ENCODE data around the gene ECHDC3. TPM values are rescaled to one million over a fixed set of nuclear protein-coding genes. Genes with fewer than 3 reads are reported as not detected.

Gene ECHDC3
- total and polyA plus RNA-seq, 2 of the 13 experiments (the other 11 are each of a cell fraction or from before 2014, with no cell fraction given) = not detected

- no peak for TF ChIP-seq ATF7-NPFF (CRISPR knock-in tag; IDR thresholded peaks at IDR 0.05; ENCODE audit: low read depth)
- peak; percentile 17; the same call in 1 of the 2 replicates for TF ChIP-seq CCDC6 (CRISPR knock-in tag; IDR thresholded peaks at IDR 0.05)
- TF ChIP-seq ZNF672 (CRISPR knock-in tag; IDR thresholded peaks at IDR 0.05) = no peak
- peak; percentile 33 for TF ChIP-seq MAX (IDR thresholded peaks at IDR 0.05)
- TF ChIP-seq TEAD3 (CRISPR knock-in tag; optimal IDR thresholded peaks at IDR 0.05; ENCODE audit: borderline replicate concordance) = peak; percentile 60
- TF ChIP-seq KLF16 (CRISPR knock-in tag; IDR thresholded peaks at IDR 0.05) = peak in 1 of 2 experiments; percentile 80; a peak in 2 of 4 replicates
- TF ChIP-seq BRD4 (CRISPR knock-in tag; IDR thresholded peaks at IDR 0.05) = peak; percentile 15
- peak; percentile 89; the same call in 1 of the 2 replicates for TF ChIP-seq SPEN (CRISPR knock-in tag; IDR thresholded peaks at IDR 0.05; ENCODE audit: low read depth)
- no peak for TF ChIP-seq ZKSCAN1 (IDR thresholded peaks at IDR 0.05; ENCODE audit: low read length)
- peak; percentile 81; the same call in 1 of the 2 replicates for TF ChIP-seq SP5 (CRISPR knock-in tag; IDR thresholded peaks at IDR 0.05; ENCODE audit: borderline replicate concordance, low read depth)
- no peak for TF ChIP-seq ZFP1 (CRISPR knock-in tag; IDR thresholded peaks at IDR 0.05)
- peak; percentile 32; the same call in 1 of the 2 replicates for TF ChIP-seq CEBPG (CRISPR knock-in tag; IDR thresholded peaks at IDR 0.05)
- TF ChIP-seq, protein P1, sequence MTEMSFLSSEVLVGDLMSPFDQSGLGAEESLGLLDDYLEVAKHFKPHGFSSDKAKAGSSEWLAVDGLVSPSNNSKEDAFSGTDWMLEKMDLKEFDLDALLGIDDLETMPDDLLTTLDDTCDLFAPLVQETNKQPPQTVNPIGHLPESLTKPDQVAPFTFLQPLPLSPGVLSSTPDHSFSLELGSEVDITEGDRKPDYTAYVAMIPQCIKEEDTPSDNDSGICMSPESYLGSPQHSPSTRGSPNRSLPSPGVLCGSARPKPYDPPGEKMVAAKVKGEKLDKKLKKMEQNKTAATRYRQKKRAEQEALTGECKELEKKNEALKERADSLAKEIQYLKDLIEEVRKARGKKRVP (CRISPR knock-in tag; IDR thresholded peaks at IDR 0.05) = no peak; a peak in 1 of 4 replicates
- TF ChIP-seq ZNF552 (CRISPR knock-in tag; IDR thresholded peaks at IDR 0.05; ENCODE audit: borderline replicate concordance) = no peak
- no peak for TF ChIP-seq PAWR (CRISPR knock-in tag; IDR thresholded peaks at IDR 0.05; ENCODE audit: borderline replicate concordance)
- TF ChIP-seq KDM3A (CRISPR knock-in tag; IDR thresholded peaks at IDR 0.05; ENCODE audit: low read depth) = peak; percentile 86; the same call in 1 of the 2 replicates
- peak; percentile 64; the same call in 1 of the 2 replicates for TF ChIP-seq ZFP90 (CRISPR knock-in tag; IDR thresholded peaks at IDR 0.05; ENCODE audit: borderline replicate concordance)
- TF ChIP-seq, protein P2, sequence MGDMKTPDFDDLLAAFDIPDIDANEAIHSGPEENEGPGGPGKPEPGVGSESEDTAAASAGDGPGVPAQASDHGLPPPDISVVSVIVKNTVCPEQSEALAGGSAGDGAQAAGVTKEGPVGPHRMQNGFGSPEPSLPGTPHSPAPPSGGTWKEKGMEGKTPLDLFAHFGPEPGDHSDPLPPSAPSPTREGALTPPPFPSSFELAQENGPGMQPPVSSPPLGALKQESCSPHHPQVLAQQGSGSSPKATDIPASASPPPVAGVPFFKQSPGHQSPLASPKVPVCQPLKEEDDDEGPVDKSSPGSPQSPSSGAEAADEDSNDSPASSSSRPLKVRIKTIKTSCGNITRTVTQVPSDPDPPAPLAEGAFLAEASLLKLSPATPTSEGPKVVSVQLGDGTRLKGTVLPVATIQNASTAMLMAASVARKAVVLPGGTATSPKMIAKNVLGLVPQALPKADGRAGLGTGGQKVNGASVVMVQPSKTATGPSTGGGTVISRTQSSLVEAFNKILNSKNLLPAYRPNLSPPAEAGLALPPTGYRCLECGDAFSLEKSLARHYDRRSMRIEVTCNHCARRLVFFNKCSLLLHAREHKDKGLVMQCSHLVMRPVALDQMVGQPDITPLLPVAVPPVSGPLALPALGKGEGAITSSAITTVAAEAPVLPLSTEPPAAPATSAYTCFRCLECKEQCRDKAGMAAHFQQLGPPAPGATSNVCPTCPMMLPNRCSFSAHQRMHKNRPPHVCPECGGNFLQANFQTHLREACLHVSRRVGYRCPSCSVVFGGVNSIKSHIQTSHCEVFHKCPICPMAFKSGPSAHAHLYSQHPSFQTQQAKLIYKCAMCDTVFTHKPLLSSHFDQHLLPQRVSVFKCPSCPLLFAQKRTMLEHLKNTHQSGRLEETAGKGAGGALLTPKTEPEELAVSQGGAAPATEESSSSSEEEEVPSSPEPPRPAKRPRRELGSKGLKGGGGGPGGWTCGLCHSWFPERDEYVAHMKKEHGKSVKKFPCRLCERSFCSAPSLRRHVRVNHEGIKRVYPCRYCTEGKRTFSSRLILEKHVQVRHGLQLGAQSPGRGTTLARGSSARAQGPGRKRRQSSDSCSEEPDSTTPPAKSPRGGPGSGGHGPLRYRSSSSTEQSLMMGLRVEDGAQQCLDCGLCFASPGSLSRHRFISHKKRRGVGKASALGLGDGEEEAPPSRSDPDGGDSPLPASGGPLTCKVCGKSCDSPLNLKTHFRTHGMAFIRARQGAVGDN (CRISPR knock-in tag; IDR thresholded peaks at IDR 0.05) = peak; percentile 80
- TF ChIP-seq RXRA (CRISPR knock-in tag; IDR thresholded peaks at IDR 0.05) = peak; percentile 95
- peak; percentile 38; the same call in 1 of the 2 replicates for TF ChIP-seq GABPB1 (CRISPR knock-in tag; IDR thresholded peaks at IDR 0.05)
- no peak for TF ChIP-seq ZNF691 (CRISPR knock-in tag; IDR thresholded peaks at IDR 0.05; ENCODE audit: borderline replicate concordance, low read depth)
- no peak for TF ChIP-seq CCAR2 (optimal IDR thresholded peaks at IDR 0.05; ENCODE audit: low read depth, low read length)
- TF ChIP-seq, protein P3, sequence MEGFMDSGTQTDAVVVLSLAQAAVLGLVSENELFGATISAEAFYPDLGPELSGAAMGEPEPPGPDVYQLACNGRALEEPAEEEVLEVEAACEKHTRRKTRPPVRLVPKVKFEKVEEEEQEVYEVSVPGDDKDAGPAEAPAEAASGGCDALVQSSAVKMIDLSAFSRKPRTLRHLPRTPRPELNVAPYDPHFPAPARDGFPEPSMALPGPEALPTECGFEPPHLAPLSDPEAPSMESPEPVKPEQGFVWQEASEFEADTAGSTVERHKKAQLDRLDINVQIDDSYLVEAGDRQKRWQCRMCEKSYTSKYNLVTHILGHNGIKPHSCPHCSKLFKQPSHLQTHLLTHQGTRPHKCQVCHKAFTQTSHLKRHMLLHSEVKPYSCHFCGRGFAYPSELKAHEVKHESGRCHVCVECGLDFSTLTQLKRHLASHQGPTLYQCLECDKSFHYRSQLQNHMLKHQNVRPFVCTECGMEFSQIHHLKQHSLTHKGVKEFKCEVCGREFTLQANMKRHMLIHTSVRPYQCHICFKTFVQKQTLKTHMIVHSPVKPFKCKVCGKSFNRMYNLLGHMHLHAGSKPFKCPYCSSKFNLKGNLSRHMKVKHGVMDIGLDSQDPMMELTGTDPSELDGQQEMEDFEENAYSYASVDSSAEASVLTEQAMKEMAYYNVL (CRISPR knock-in tag; IDR thresholded peaks at IDR 0.05; ENCODE audit: borderline replicate concordance) = peak; percentile 95
These were observed 26.2 kb upstream of the ECHDC3 start (continued) for GRCh38 chr10:11715815-11716494.

Data from HepG2 (cell line).